Skeletal muscle satellite cell (primary cell): ENCODE measurements around the gene FOXJ2.
A peak's percentile ranks its signal among the peaks of the same experiment; 100 is the strongest.
"Not testable (repeated sequence)": the region's sequence is repeated elsewhere in the genome, so short reads cannot be mapped to it uniquely, and the experiment has no call there.

Experiments
- H3K27me3 ChIP-seq: 2 replicates; pipeline ENCODE4 v1.7.0; 2013; ENCODE audit warnings: low read length; ENCODE audit not compliant: control insufficient read depth, insufficient read depth
- H3K36me3 ChIP-seq: 2 replicates; pipeline ENCODE4 v1.7.0; 2013; ENCODE audit warnings: mild to moderate bottlenecking, control low read depth, low read length; ENCODE audit not compliant: insufficient read depth
- H3K4me1 ChIP-seq: 2 replicates; pipeline ENCODE4 v1.7.0; 2013; ENCODE audit warnings: low read length; ENCODE audit not compliant: control insufficient read depth, insufficient read depth
- H3K4me2 ChIP-seq: 2 replicates; pipeline ENCODE4 v1.7.0; 2013; ENCODE audit warnings: mild to moderate bottlenecking, low read length
- H3K4me3 ChIP-seq: 2 replicates; pipeline ENCODE4 v1.7.0; 2013; ENCODE audit warnings: low read length
- H3K9ac ChIP-seq: 2 replicates; pipeline ENCODE4 v1.7.0; 2013; ENCODE audit warnings: mild to moderate bottlenecking, low read depth, low read length, moderate library complexity
- H3K9me3 ChIP-seq: replicated peaks from 2 replicates; pipeline ENCODE4 v1.7.0; 2013; ENCODE audit warnings: mild to moderate bottlenecking, control low read depth, low read length

Gene FOXJ2

GRCh38 chr12:8047842-8048241 is 15.3 kb downstream of the FOXJ2 start:
- no peaks in the 10 kb centered on the region for H3K27me3 ChIP-seq
- H3K36me3 ChIP-seq = peaks cover 64% of the 10 kb centered on the region
- no peak overlapping the region for H3K9ac ChIP-seq

GRCh38 chr12:8048906-8049305 is 16.4 kb downstream of the FOXJ2 start:
- H3K4me2 ChIP-seq = no peak overlapping the region
- H3K9ac ChIP-seq = no peak overlapping the region
- H3K36me3 ChIP-seq = peaks cover 66% of the 10 kb centered on the region

More at GRCh38 chr12:8047842-8048241, 15.3 kb downstream of the FOXJ2 start:
- H3K4me2 ChIP-seq = no peak overlapping the region
- no peak overlapping the region for H3K4me3 ChIP-seq
- no peaks in the 10 kb centered on the region for H3K4me1 ChIP-seq
- H3K9me3 ChIP-seq = no peaks in the 10 kb centered on the region

DNA sequence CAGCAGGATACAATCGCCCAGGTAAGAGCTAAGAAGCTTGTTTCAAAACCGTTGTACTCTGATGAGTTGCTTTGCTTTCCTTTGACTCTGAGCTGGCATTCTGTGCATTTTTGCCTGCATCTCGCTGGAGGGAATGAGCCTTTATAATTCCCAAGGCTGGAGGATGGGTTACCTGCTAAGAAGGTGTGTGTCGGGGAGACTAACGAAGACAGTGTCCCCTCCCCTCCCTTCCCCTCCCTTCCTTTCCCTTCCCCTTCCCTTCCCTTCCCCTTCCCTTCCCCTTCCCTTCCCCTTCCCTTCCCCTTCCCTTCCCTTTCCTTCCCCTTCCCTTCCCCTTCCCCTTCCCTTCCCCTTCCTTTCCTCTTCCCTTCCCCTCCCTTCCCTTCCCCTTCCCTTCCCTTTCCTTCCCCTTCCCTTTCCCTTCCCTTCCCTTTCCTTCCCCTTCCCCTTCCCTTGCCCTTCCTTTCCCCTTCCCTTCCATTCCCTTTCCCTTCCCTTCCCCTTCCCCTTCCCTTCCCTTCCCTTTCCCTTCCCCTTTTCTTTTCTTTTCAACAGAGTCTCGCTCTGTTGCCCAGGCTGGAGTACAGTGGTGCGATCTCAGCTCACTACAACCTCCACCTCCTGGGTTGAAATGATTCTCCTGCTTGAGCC is 18.2 kb downstream of the FOXJ2 start:
- H3K4me3 ChIP-seq = no peak overlapping the region
- no peak overlapping the region for H3K9ac ChIP-seq
- H3K4me2 ChIP-seq = no peak overlapping the region
- no peaks in the 10 kb centered on the region for H3K4me1 ChIP-seq
- H3K9me3 ChIP-seq = no peaks in the 10 kb centered on the region
- H3K27me3 ChIP-seq = no peaks in the 10 kb centered on the region
- peaks cover 67% of the 10 kb centered on the region for H3K36me3 ChIP-seq

More at GRCh38 chr12:8048906-8049305, 16.4 kb downstream of the FOXJ2 start:
- Histone ChIP-seq H3K4me3 (no peak overlapping the region), H3K27me3 (no peaks in the 10 kb centered on the region), H3K4me1 (no peaks in the 10 kb centered on the region), H3K9me3 (no peaks in the 10 kb centered on the region)

DNA sequence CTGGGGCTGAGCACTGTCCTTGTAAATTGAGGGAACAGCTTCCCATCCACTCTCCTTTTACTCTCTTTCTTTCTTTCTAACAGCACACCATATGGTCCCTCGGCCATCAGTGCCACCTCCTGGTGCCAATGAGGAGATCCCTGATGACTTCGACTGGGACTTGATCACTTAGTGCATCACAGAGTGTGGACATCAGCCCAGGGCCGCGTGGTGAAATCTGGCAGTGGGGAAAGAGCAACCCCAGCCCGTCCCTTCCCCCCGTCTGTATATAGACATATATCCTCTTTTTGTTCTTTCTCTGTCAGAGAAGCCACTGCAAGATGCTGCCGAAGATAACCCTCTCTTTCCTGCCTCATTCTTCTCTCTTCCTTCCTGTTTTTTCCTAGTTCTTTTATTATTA is 20.2 kb downstream of the FOXJ2 start:
- Histone ChIP-seq H3K27me3 (no peaks in the 10 kb centered on the region), H3K4me1 (peaks cover 4% of the 10 kb centered on the region), H3K9ac (no peak overlapping the region), H3K4me2 (no peak overlapping the region), H3K4me3 (no peak overlapping the region), H3K36me3 (peaks cover 57% of the 10 kb centered on the region), H3K9me3 (no peaks in the 10 kb centered on the region)

DNA sequence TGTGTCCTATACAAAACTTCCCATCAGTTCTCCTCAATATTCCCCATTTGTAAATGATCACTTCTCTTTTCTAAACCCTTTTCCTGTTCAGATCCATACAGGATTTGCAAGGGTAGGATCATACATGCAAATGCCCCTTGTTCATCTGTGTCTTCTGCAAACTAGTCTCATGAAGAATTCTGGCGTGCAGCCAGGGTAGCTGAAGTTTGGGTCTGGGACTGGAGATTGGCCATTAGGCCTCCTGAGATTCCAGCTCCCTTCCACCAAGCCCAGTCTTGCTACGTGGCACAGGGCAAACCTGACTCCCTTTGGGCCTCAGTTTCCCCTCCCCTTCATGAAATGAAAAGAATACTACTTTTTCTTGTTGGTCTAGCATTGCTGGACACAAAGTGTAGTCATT is 22.3 kb downstream of the FOXJ2 start:
- Histone ChIP-seq H3K27me3 (no peaks in the 10 kb centered on the region), H3K4me2 (no peak overlapping the region), H3K36me3 (peaks cover 38% of the 10 kb centered on the region), H3K4me3 (no peak overlapping the region), H3K9ac (no peak overlapping the region), H3K4me1 (peaks cover 5% of the 10 kb centered on the region), H3K9me3 (no peaks in the 10 kb centered on the region)

GRCh38 chr12:8057306-8057705 is 24.8 kb downstream of the FOXJ2 start:
- Histone ChIP-seq H3K9me3 (no peaks in the 10 kb centered on the region), H3K36me3 (peaks cover 25% of the 10 kb centered on the region), H3K4me3 (no peak overlapping the region), H3K4me2 (no peak overlapping the region), H3K4me1 (peaks cover 5% of the 10 kb centered on the region), H3K27me3 (no peaks in the 10 kb centered on the region), H3K9ac (no peak overlapping the region)

DNA sequence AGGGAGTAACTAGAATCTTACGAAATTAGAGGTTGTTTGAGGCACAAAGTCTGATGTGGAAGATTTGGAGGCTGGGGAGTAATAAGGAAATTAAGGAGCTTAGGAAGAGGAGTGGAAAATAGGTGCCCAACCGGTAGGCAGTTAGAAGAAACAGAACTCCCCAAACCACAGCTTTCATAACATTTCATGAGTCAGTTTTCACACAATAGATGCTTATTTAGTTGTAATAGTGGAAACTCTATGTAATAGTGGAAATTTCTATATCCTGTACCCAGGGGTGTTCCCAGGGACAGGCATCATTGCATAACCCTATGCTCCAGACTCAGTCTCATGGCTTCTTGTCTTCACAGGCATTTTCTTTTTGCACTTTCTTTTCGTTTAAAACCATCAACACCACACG is 25.3 kb downstream of the FOXJ2 start:
- no peaks in the 10 kb centered on the region for H3K27me3 ChIP-seq
- peaks cover 20% of the 10 kb centered on the region for H3K36me3 ChIP-seq
- peaks cover 5% of the 10 kb centered on the region for H3K4me1 ChIP-seq
- H3K4me3 ChIP-seq = no peak overlapping the region
- no peak overlapping the region for H3K4me2 ChIP-seq
- no peaks in the 10 kb centered on the region for H3K9me3 ChIP-seq
- no peak overlapping the region for H3K9ac ChIP-seq

DNA sequence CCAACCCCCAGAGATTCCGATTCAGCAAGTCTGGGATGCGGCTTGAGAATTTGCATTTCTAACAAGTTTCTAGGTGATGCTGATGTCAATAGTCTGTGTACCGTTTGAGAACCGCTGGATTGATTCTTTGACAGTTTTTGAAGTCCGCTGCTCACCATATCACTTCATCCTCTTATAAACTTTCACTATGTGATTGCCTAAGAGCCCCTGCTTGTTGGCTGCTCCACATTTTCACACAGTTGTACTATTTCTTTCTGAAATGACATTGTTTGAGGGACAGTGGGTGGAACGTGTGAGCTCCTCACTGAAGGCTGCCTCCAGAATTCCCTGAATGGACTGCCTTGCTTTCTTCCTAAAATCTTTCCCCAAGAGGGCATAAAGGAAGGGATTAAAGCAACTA is 26.0 kb downstream of the FOXJ2 start:
- Histone ChIP-seq H3K36me3 (peaks cover 14% of the 10 kb centered on the region), H3K4me1 (peaks cover 5% of the 10 kb centered on the region), H3K4me2 (no peak overlapping the region), H3K9me3 (no peaks in the 10 kb centered on the region), H3K9ac (no peak overlapping the region), H3K27me3 (no peaks in the 10 kb centered on the region), H3K4me3 (no peak overlapping the region)

- no peaks in the 10 kb centered on the region for H3K9me3 ChIP-seq
- no peaks in the 10 kb centered on the region for H3K27me3 ChIP-seq
- no peak overlapping the region for H3K4me3 ChIP-seq
- peaks cover 11% of the 10 kb centered on the region for H3K4me1 ChIP-seq
- no peak overlapping the region for H3K4me2 ChIP-seq
- no peaks in the 10 kb centered on the region for H3K36me3 ChIP-seq
- H3K9ac ChIP-seq = no peak overlapping the region
These were observed 31.6 kb downstream of the FOXJ2 start for GRCh38 chr12:8064131-8064530.

- Histone ChIP-seq H3K4me3 (no peak within 1 kb of the TSS), H3K9ac (no peak within 1 kb of the TSS), H3K4me2 (peak within 1 kb of the TSS; percentile 53), H3K36me3 (no peaks in the 10 kb centered on the region), H3K9me3 (no peaks in the 10 kb centered on the region), H3K4me1 (peaks cover 11% of the 10 kb centered on the region), H3K27me3 (no peaks in the 10 kb centered on the region)
These were observed 33.6 kb downstream of the FOXJ2 start, which contains the start of gene C3AR1 for GRCh38 chr12:8065991-8066594. C3AR1 (minus strand) TSS chr12:8066359; CDS start chr12:8060185, 6,174 bp downstream.

DNA sequence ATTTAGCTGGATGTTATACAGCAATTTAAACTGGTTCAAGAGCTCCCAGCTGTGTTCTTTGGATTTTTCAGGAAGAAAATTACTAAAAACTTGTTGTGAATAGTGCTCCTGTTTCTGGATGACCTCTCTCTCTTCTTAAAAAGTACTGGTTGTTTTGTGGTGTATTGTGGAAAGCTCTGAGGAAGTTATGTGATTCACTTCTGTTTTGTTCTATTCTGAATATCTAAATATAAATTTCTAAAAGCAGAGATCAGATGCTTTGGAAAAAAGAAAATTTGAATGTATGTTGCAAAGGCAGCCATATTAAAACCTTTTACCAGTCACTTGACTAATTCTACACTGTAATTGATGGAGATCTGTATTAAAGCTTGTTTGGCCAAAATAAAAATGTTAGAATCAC is 37.1 kb downstream of the FOXJ2 start:
- Histone ChIP-seq H3K4me2 (no peak overlapping the region), H3K36me3 (no peaks in the 10 kb centered on the region), H3K4me1 (peaks cover 11% of the 10 kb centered on the region), H3K27me3 (no peaks in the 10 kb centered on the region), H3K9me3 (no peaks in the 10 kb centered on the region), H3K4me3 (no peak overlapping the region), H3K9ac (no peak overlapping the region)

DNA sequence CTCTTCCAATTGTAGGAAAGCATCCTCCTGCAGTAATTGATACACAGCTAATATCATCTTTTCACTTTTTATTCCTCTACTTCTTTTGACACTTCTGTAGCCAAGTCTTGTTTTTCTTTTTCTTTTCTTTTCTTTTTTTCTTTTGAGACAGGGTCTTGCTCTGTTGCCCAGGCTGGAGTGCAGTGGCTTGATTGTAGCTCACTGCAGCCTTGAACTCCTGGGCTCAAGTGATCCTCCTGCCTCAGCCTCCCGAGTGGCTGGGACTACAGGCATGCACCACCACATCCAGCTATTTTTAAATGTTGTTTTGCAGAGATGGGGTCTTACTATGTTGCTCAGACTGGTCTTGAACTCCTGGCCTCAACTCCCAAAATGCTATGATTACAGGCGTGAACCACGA is 39.3 kb downstream of the FOXJ2 start:
- not testable (repeated sequence) for H3K36me3 ChIP-seq, H3K4me2 ChIP-seq, H3K4me3 ChIP-seq, H3K4me1 ChIP-seq, H3K9ac ChIP-seq, H3K27me3 ChIP-seq, H3K9me3 ChIP-seq
